Mesendoderm (in vitro differentiated cells): ENCODE results near the gene BPGM.
A peak's percentile ranks its signal among the peaks of the same experiment; 100 is the strongest.

Experiments
- DNase-seq: peaks from one replicate; pipeline ENCODE4 v3.0.0; 2013
- H2AK5ac ChIP-seq: 2 replicates; pipeline ENCODE4 v1.6.1; 2013; ENCODE audit warnings: low read length, inconsistent platforms
- H2BK120ac ChIP-seq: 2 replicates; pipeline ENCODE4 v1.6.1; 2013; ENCODE audit warnings: low read depth, mild to moderate bottlenecking, low read length, moderate library complexity, mixed read lengths
- H2BK15ac ChIP-seq: replicated peaks from 2 replicates; pipeline ENCODE4 v1.6.1; 2013; ENCODE audit warnings: low read depth, mild to moderate bottlenecking, moderate library complexity
- H2BK5ac ChIP-seq: 2 replicates; pipeline ENCODE4 v1.6.1; 2013; ENCODE audit warnings: low read length, inconsistent platforms
- H3K18ac ChIP-seq: 2 replicates; pipeline ENCODE4 v1.6.1; 2013; ENCODE audit warnings: mild to moderate bottlenecking, low read length, mixed read lengths
- H3K23ac ChIP-seq: one replicate; pipeline ENCODE4 v1.6.1; 2013; ENCODE audit warnings: low read length
- H3K27ac ChIP-seq: 2 replicates; pipeline ENCODE4 v1.5.1; 2013; ENCODE audit warnings: low read depth, mild to moderate bottlenecking, inconsistent platforms, low read length, moderate library complexity
- H3K27me3 ChIP-seq: 2 replicates; pipeline ENCODE4 v1.6.1; 2013; ENCODE audit warnings: low read length, control low read depth, mild to moderate bottlenecking, inconsistent platforms; ENCODE audit not compliant: insufficient read depth, poor library complexity
- H3K36me3 ChIP-seq: 2 replicates; pipeline ENCODE4 v1.6.1; 2013; ENCODE audit warnings: low read length, inconsistent platforms; ENCODE audit not compliant: control insufficient read depth, insufficient read depth
- H3K4ac ChIP-seq: one replicate; pipeline ENCODE4 v1.6.1; 2013; ENCODE audit warnings: low read depth, mild to moderate bottlenecking, low read length, moderate library complexity
- H3K4me1 ChIP-seq: 2 replicates; pipeline ENCODE4 v1.6.1; 2013; ENCODE audit warnings: low read depth, low read length, inconsistent platforms; ENCODE audit not compliant: control insufficient read depth
- H3K4me2 ChIP-seq: 2 replicates; pipeline ENCODE4 v1.6.1; 2013; ENCODE audit warnings: low read length
- H3K4me3 ChIP-seq: 2 replicates; pipeline ENCODE4 v1.5.1; 2013; ENCODE audit warnings: mild to moderate bottlenecking, low read length
- H3K56ac ChIP-seq: one replicate; pipeline ENCODE4 v1.6.1; 2013; ENCODE audit warnings: low read length
- H3K79me1 ChIP-seq: 2 replicates; pipeline ENCODE4 v1.6.1; 2013; ENCODE audit warnings: low read length, inconsistent platforms
- H3K79me2 ChIP-seq: 2 replicates; pipeline ENCODE4 v1.6.1; 2013; ENCODE audit warnings: mild to moderate bottlenecking, low read length; ENCODE audit not compliant: control insufficient read depth, insufficient read depth
- H3K9ac ChIP-seq: 2 replicates; pipeline ENCODE4 v1.6.1; 2013; ENCODE audit warnings: low read length, inconsistent platforms
- H4K5ac ChIP-seq: one replicate; pipeline ENCODE4 v1.6.1; 2013; ENCODE audit warnings: low read length
- H4K8ac ChIP-seq: one replicate; pipeline ENCODE4 v1.6.1; 2013; ENCODE audit warnings: low read depth, mild to moderate bottlenecking, control low read depth, low read length, moderate library complexity
- WGBS: extraction: QIAGEN DNeasy Blood & Tissue Kit; methylation state at CpG from one replicate; pipeline ENCODE4 v1.1.7; 2013; ENCODE audit warnings: low lambda C conversion rate, missing lambda C conversion rate; ENCODE audit not compliant: insufficient coverage; ENCODE audit errors: extremely low coverage; 5-methylcytosine and 5-hydroxymethylcytosine counted together

Gene BPGM

DNA sequence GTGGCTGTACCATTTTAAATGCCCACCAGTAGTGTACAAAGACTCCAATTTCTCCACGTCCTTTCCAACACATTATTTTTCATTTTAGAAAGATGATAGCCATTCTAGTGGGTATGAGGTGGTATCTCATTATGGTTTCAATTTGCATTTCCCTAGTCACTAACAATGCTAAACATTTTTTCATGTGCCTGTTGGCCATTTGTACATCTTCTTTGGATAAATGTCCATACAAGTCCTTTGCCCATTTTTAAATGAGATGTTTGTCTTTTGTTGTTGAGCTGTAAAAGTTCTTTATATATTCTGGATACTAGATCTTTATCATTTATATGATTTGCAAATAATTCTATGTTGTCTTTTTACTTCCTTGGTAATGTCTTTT, 18.9 kb upstream of the BPGM start:
- H3K27me3 ChIP-seq: no peaks in the 10 kb centered on the region
- H3K27ac ChIP-seq: no peak overlapping the region

DNA sequence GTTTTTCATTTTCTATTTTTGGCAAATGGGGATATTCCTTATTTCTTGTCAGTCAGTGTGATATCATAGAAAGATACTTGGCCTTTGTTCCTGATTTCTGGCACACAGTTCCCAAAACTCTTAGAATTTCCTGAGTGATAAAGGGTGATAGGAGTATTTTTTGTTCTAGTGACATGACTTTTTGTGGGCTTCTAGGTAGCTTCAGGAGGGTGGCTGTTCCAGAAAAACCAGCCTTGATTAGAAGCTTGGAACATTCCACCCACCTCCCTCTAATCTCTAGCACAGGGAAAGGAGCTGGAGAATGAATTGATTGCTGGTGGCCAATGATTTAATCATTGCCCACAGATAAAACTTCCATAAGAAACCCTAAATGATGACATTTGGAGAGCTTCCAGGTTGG, 17.2 kb upstream of the BPGM start:
- H3K4me3 ChIP-seq: no peak overlapping the region
- no peak overlapping the region for H3K4me2 ChIP-seq
- no peaks in the 10 kb centered on the region for H3K79me1 ChIP-seq
- H4K5ac ChIP-seq: no peak overlapping the region
- no peaks in the 10 kb centered on the region for H3K79me2 ChIP-seq
- H4K8ac ChIP-seq: no peak overlapping the region
- H3K36me3 ChIP-seq: no peaks in the 10 kb centered on the region
- H2AK5ac ChIP-seq: no peak overlapping the region
- H2BK120ac ChIP-seq: no peak overlapping the region
- no peak overlapping the region for H3K18ac ChIP-seq
- DNase-seq: no peak
- H3K4me1 ChIP-seq: no peaks in the 10 kb centered on the region
- no peak overlapping the region for H3K4ac ChIP-seq
- no peak overlapping the region for H3K9ac ChIP-seq
- no peak overlapping the region for H3K56ac ChIP-seq
- H3K23ac ChIP-seq: no peak overlapping the region
- H2BK5ac ChIP-seq: no peak overlapping the region
- H2BK15ac ChIP-seq: no peak overlapping the region
- H3K27ac ChIP-seq: no peak overlapping the region
- H3K27me3 ChIP-seq: no peaks in the 10 kb centered on the region

More for the DNA sequence above, 18.9 kb upstream of the BPGM start:
- no peak overlapping the region for H3K9ac ChIP-seq
- H2BK5ac ChIP-seq: no peak overlapping the region
- no peaks in the 10 kb centered on the region for H3K36me3 ChIP-seq
- H3K4me3 ChIP-seq: no peak overlapping the region
- no peak overlapping the region for H3K56ac ChIP-seq
- DNase-seq: no peak
- no peak overlapping the region for H3K23ac ChIP-seq
- H2AK5ac ChIP-seq: no peak overlapping the region
- H4K8ac ChIP-seq: no peak overlapping the region
- no peaks in the 10 kb centered on the region for H3K4me1 ChIP-seq
- H3K79me1 ChIP-seq: no peaks in the 10 kb centered on the region
- WGBS: no CpG with 5 or more reads among the region's 1 CpG
- H2BK15ac ChIP-seq: no peak overlapping the region
- no peak overlapping the region for H3K4ac ChIP-seq
- no peak overlapping the region for H3K18ac ChIP-seq
- no peak overlapping the region for H4K5ac ChIP-seq
- no peak overlapping the region for H3K4me2 ChIP-seq
- H2BK120ac ChIP-seq: no peak overlapping the region
- H3K79me2 ChIP-seq: no peaks in the 10 kb centered on the region

DNA sequence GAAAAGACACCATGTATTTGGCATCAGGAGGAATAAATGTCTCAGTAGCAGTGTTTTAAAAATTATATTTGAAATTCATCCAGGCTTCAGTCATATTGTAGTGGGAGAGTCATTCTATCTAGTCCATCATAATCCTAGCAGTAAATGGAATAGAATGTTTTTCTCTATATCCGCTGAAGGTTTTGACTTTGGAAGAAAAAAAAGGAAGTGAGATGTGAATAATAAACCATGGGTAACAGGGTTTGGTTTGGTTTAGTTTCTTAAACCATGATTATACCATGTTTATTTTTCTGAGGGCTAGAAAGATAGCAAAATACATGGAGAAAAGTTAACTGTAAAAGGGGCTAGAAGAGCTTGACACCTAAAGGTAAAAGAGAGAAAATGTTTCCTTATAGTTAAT, 16.4 kb upstream of the BPGM start:
- Histone ChIP-seq H3K4ac (no peak overlapping the region), H3K79me1 (no peaks in the 10 kb centered on the region), H3K36me3 (no peaks in the 10 kb centered on the region), H2BK120ac (no peak overlapping the region), H3K79me2 (no peaks in the 10 kb centered on the region), H3K4me1 (no peaks in the 10 kb centered on the region), H3K56ac (no peak overlapping the region), H4K8ac (no peak overlapping the region), H3K27me3 (no peaks in the 10 kb centered on the region), H2AK5ac (no peak overlapping the region), H2BK15ac (no peak overlapping the region), H3K23ac (no peak overlapping the region), H3K27ac (no peak overlapping the region), H3K18ac (no peak overlapping the region), H3K9ac (no peak overlapping the region), H3K4me2 (no peak overlapping the region), H4K5ac (no peak overlapping the region), H3K4me3 (no peak overlapping the region), H2BK5ac (no peak overlapping the region)
- no peak for DNase-seq
- no CpG with 5 or more reads among the region's 1 CpG for WGBS

DNA sequence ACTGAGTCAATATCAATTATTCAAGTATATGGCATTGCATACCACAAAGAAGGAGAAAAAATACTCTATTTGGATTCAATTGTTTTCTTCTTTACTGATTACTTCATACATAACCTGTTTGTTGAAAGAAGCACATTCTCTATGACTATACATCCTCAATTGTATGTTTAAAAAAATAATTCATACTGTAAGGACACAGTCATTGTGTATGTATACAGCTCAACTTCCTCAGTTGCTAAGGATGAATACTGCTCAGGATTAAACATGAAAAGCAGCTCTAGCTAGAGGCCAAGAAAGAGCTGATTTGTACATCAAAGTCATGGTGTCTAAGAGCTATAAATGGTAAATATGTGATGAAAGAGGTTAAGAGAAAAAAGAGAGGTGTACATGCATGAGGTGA, 15.8 kb upstream of the BPGM start:
- Histone ChIP-seq H3K79me2 (no peaks in the 10 kb centered on the region), H2BK5ac (no peak overlapping the region), H2BK120ac (no peak overlapping the region), H3K27ac (no peak overlapping the region), H3K27me3 (no peaks in the 10 kb centered on the region), H3K79me1 (no peaks in the 10 kb centered on the region), H2BK15ac (no peak overlapping the region), H3K4me2 (no peak overlapping the region), H3K9ac (no peak overlapping the region), H3K23ac (no peak overlapping the region), H4K8ac (no peak overlapping the region), H3K18ac (no peak overlapping the region), H3K4me1 (no peaks in the 10 kb centered on the region), H4K5ac (no peak overlapping the region), H3K56ac (no peak overlapping the region), H2AK5ac (no peak overlapping the region), H3K36me3 (no peaks in the 10 kb centered on the region), H3K4ac (no peak overlapping the region), H3K4me3 (no peak overlapping the region)
- DNase-seq: no peak

DNA sequence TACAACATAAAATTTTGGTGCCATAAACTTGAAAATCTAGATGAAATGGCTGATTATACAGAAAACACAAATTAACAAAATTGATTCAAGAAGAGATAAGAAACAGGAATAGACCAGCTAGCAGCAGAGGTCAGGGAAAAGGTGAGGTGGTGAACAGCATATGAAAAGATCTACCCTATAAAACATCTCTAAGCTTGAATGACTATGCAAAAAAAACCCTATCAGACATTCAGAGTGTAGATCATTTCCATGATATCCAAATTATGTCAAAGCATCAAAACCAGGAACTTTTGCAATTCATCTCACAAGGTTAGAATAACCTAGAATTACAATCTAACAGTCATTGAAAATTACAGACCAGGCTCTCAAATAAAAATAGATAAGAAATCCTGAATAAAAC, 14.6 kb upstream of the BPGM start:
- Histone ChIP-seq H4K5ac (no peak overlapping the region), H3K23ac (no peak overlapping the region), H3K36me3 (no peaks in the 10 kb centered on the region), H4K8ac (no peak overlapping the region), H3K27ac (no peak overlapping the region), H2BK120ac (no peak overlapping the region), H2BK15ac (no peak overlapping the region), H3K9ac (no peak overlapping the region), H3K18ac (no peak overlapping the region), H2BK5ac (no peak overlapping the region), H3K4me1 (no peaks in the 10 kb centered on the region), H3K4me3 (no peak overlapping the region), H2AK5ac (no peak overlapping the region), H3K4ac (no peak overlapping the region), H3K4me2 (no peak overlapping the region), H3K79me2 (no peaks in the 10 kb centered on the region), H3K27me3 (no peaks in the 10 kb centered on the region), H3K79me1 (no peaks in the 10 kb centered on the region), H3K56ac (no peak overlapping the region)
- DNase-seq: no peak

DNA sequence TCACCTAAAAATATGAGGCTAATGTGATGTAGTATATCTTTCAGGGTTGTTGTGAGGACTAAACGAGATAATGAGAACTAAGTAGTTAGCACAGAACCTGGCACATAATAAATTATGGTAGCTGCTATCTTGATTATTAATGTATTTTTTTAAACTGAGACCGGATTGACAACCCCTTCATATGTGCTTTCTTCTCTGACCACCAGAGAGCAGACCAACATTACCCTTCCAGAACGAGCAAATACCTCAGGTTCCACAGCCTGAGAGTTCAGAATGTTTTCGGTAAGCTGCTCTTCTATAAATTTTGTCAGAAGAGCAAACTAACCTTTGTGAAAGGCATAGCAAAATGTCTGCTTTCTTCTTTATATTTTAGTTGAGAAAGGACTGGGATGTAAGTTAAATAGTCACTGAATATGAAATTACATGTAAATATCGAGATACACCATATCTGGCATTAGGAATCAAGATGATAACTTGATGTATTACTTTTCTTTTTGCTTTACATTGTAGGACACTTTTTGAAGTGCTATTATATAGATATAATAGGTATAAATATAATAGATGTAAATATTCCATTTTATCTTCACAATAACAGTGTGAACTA, 13.6 kb upstream of the BPGM start:
- Histone ChIP-seq H3K27me3 (no peaks in the 10 kb centered on the region), H3K79me2 (no peaks in the 10 kb centered on the region), H3K56ac (no peak overlapping the region), H2AK5ac (no peak overlapping the region), H3K9ac (no peak overlapping the region), H4K8ac (no peak overlapping the region), H2BK120ac (no peak overlapping the region), H3K4me3 (no peak overlapping the region), H3K4me1 (no peaks in the 10 kb centered on the region), H3K18ac (no peak overlapping the region), H2BK5ac (no peak overlapping the region), H4K5ac (no peak overlapping the region), H3K4me2 (no peak overlapping the region), H3K23ac (no peak overlapping the region), H2BK15ac (no peak overlapping the region), H3K79me1 (no peaks in the 10 kb centered on the region), H3K4ac (no peak overlapping the region), H3K36me3 (no peaks in the 10 kb centered on the region), H3K27ac (no peak overlapping the region)
- DNase-seq: peak; percentile 66
- no CpG with 5 or more reads among the region's 5 CpGs for WGBS
